Tibial nerve (tissue), 4 donors: ENCODE measurements around the gene VSIG10L2. TPM values are rescaled to one million over a fixed set of nuclear protein-coding genes. Genes with fewer than 3 reads are reported as not detected.

Experiments used
- DNase-seq, 2 donors: peaks; one replicate each; pipeline ENCODE4 v3.0.0-alpha.2; 2019; ENCODE audit warnings: low spot score in 2 of 2
- H3K27ac ChIP-seq, 4 donors: fragments of 200-600 bp; sonication (generic) in 3 of 4; one replicate each; pipeline ENCODE4 v1.5.1; 2017 to 2019; ENCODE audit warnings: mild to moderate bottlenecking in 1 of 4
- H3K27me3 ChIP-seq, 2 donors: fragments of 200-600 bp; sonication (generic) in 1 of 2; one replicate each; pipeline versions ENCODE4 v1.5.1 to v1.6.0; 2017 to 2019
- H3K36me3 ChIP-seq, 3 donors: fragments of 200-600 bp; sonication (generic); one replicate each; pipeline ENCODE4 v1.5.1; 2018 to 2019
- H3K4me1 ChIP-seq, 4 donors: fragments of 200-600 bp; sonication (generic) in 3 of 4; one replicate each; pipeline ENCODE4 v1.5.1; 2017 to 2019
- H3K4me3 ChIP-seq, 4 donors: fragments of 200-600 bp; sonication (generic) in 3 of 4; one replicate each; pipeline ENCODE4 v1.5.1; 2017 to 2019; ENCODE audit warnings: mild to moderate bottlenecking in 1 of 4, moderate library complexity in 1 of 4
- H3K9me3 ChIP-seq, 4 donors: fragments of 200-600 bp; sonication (generic) in 3 of 4; one replicate each; pipeline ENCODE4 v1.5.1; 2017 to 2019
- EP300 ChIP-seq, 2 donors: sonication (generic); formaldehyde crosslinking; IDR thresholded peaks; one replicate each; pipeline ENCODE4 v1.6.1; 2017; ENCODE audit warnings: antibody characterized with exemption in 2 of 2, mild to moderate bottlenecking in 1 of 2
- POLR2A ChIP-seq, 2 donors: fragments of 450-650 bp; IDR thresholded peaks; one replicate each; pipeline ENCODE4 v1.6.1; 2017; ENCODE audit warnings: antibody characterized with exemption in 2 of 2, mild to moderate bottlenecking in 2 of 2, moderate library complexity in 2 of 2
- WGBS, 2 donors: methylation state at CpG; one replicate each; pipeline ENCODE4 v1.1.5; 2018; 5-methylcytosine and 5-hydroxymethylcytosine counted together
- total RNA-seq, 4 donors: library from RNA; depleted of rRNA; stranded (reverse); fragments of >200 nt; gene quantifications; one replicate each; pipeline ENCODE4 v1.1.0, GENCODE V29; 2016
- TF ChIP-seq, protein P1 (sequence below), 5 experiments: fragments of 200-600 bp in 3 of 5; fragments of 450-650 bp in 2 of 5; sonication (generic) in 3 of 5; IDR thresholded peaks; one replicate each; pipeline ENCODE4 v1.5.1; 2016 to 2019; ENCODE audit warnings: antibody characterized with exemption in 5 of 5, mild to moderate bottlenecking in 3 of 5, moderate library complexity in 2 of 5

The VSIG10L2 gene
- total RNA-seq, 4 donors from 2014 or later, result not detected

- 67 to 73% methylated on average over 5 of the region's 5 CpGs for WGBS, 2 donors
- TF ChIP-seq POLR2A (IDR thresholded peaks at IDR 0.05), result no peak
- TF ChIP-seq EP300 (IDR thresholded peaks at IDR 0.05), result no peak
- TF ChIP-seq, protein P1, sequence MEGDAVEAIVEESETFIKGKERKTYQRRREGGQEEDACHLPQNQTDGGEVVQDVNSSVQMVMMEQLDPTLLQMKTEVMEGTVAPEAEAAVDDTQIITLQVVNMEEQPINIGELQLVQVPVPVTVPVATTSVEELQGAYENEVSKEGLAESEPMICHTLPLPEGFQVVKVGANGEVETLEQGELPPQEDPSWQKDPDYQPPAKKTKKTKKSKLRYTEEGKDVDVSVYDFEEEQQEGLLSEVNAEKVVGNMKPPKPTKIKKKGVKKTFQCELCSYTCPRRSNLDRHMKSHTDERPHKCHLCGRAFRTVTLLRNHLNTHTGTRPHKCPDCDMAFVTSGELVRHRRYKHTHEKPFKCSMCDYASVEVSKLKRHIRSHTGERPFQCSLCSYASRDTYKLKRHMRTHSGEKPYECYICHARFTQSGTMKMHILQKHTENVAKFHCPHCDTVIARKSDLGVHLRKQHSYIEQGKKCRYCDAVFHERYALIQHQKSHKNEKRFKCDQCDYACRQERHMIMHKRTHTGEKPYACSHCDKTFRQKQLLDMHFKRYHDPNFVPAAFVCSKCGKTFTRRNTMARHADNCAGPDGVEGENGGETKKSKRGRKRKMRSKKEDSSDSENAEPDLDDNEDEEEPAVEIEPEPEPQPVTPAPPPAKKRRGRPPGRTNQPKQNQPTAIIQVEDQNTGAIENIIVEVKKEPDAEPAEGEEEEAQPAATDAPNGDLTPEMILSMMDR (IDR thresholded peaks at IDR 0.05), result no peak
- H3K27ac ChIP-seq, result no peak overlapping the region
- no peak for DNase-seq
- peaks cover 0 to 8% (median 0%) of the 10 kb centered on the region in 4 donors for H3K4me1 ChIP-seq
- no peaks in the 10 kb centered on the region for H3K9me3 ChIP-seq
- peaks cover 0 to 26% (median 0%) of the 10 kb centered on the region in 3 donors for H3K36me3 ChIP-seq
- H3K4me3 ChIP-seq, result no peak overlapping the region
- H3K27me3 ChIP-seq, result no peaks in the 10 kb centered on the region
These were observed 41.3 kb downstream of the VSIG10L2 start for GRCh38 chr11:125987066-125987641.

GRCh38 chr11:125990244-125990643 is 44.4 kb downstream of the VSIG10L2 start:
- 56% methylated on average over 3 of the region's 3 CpGs for WGBS, 2 donors
- no peaks in the 10 kb centered on the region for H3K27me3 ChIP-seq
- no peak overlapping the region for H3K4me3 ChIP-seq
- peak overlapping the region in 1 of 4 donors; percentile 47 for H3K27ac ChIP-seq
- no peaks in the 10 kb centered on the region for H3K9me3 ChIP-seq
- TF ChIP-seq, protein P1 (IDR thresholded peaks at IDR 0.05), result no peak
- TF ChIP-seq EP300 (IDR thresholded peaks at IDR 0.05) (no peak), POLR2A (IDR thresholded peaks at IDR 0.05) (no peak)
- H3K4me1 ChIP-seq, result peaks cover 0 to 8% (median 0%) of the 10 kb centered on the region in 4 donors
- H3K36me3 ChIP-seq, result peaks cover 0 to 31% (median 0%) of the 10 kb centered on the region in 3 donors
- DNase-seq, result peak in 1 of 2 donors; percentile 78

DNA sequence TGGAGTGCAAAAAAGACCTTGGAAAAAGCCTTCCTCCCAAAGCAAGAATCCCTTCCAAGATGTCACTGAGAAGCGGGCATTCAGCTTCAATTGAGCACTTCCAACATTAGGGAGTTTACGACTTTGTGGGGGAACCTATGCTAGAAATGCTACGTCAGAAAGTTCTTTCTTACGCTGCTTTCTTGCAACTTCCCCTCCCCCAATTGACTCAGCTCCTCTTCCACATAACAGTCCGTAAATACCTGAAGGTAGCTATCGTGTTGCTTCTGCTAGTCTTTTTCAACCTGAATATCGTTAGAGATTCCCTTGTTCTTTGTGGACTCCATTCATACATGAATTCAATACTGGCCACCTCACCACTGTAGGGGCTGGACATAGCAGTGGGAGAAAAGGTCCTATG is 47.0 kb downstream of the VSIG10L2 start:
- Histone ChIP-seq H3K9me3 (no peaks in the 10 kb centered on the region), H3K27me3 (no peaks in the 10 kb centered on the region), H3K4me3 (no peak overlapping the region), H3K36me3 (peaks cover 0 to 35% (median 0%) of the 10 kb centered on the region in 3 donors), H3K27ac (no peak overlapping the region), H3K4me1 (peaks cover 0 to 8% (median 0%) of the 10 kb centered on the region in 4 donors)
- WGBS, 2 donors, result 83 to 96% methylated on average over 7 of the region's 7 CpGs
- TF ChIP-seq EP300 (IDR thresholded peaks at IDR 0.05), result no peak
- TF ChIP-seq, protein P1 (IDR thresholded peaks at IDR 0.05), result no peak
- no peak for TF ChIP-seq POLR2A (IDR thresholded peaks at IDR 0.05)
- no peak for DNase-seq

DNA sequence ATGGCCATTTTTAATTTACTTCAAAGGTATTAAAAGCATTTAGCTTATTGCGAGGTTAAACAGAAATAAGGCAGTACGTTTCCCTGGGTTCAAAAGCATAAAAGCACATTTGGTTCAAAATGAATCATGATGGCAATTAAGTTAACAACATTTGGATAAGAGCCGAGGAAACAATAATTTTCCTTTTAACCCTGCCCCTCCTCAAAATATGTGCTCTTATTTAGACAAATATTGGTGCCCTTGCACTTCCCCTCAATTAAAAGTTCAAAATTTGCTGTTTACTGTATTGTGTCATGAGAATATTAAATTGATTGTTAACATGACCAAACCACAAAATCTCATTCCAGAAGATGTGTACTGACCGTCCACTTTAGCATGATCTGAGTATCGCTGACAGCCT is 48.7 kb downstream of the VSIG10L2 start:
- Histone ChIP-seq H3K9me3 (no peaks in the 10 kb centered on the region), H3K27me3 (no peaks in the 10 kb centered on the region), H3K27ac (no peak overlapping the region), H3K36me3 (peaks cover 0 to 43% (median 0%) of the 10 kb centered on the region in 3 donors), H3K4me3 (no peak overlapping the region), H3K4me1 (peaks cover 0 to 8% (median 0%) of the 10 kb centered on the region in 4 donors)
- no peak for TF ChIP-seq EP300 (IDR thresholded peaks at IDR 0.05)
- TF ChIP-seq, protein P1 (IDR thresholded peaks at IDR 0.05), result no peak
- DNase-seq, result no peak
- WGBS, 2 donors, result 78 to 83% methylated on average over 5 of the region's 5 CpGs

- Histone ChIP-seq H3K9me3 (no peaks in the 10 kb centered on the region), H3K27me3 (no peaks in the 10 kb centered on the region), H3K36me3 (peaks cover 0 to 48% (median 0%) of the 10 kb centered on the region in 3 donors), H3K27ac (no peak overlapping the region), H3K4me3 (no peak overlapping the region), H3K4me1 (peaks cover 0 to 2% (median 0%) of the 10 kb centered on the region in 4 donors)
- WGBS, 2 donors, result 62% methylated on average over 5 of the region's 5 CpGs
- DNase-seq, result no peak
- TF ChIP-seq POLR2A (IDR thresholded peaks at IDR 0.05) (no peak), EP300 (IDR thresholded peaks at IDR 0.05) (no peak)
- TF ChIP-seq, protein P1 (IDR thresholded peaks at IDR 0.05), result no peak
These were observed 49.5 kb downstream of the VSIG10L2 start for GRCh38 chr11:125995313-125995712.
